Epidermal melanocyte (primary cell): ENCODE data around the gene TMCC1.
"Not testable (repeated sequence)": the region's sequence is repeated elsewhere in the genome, so short reads cannot be mapped to it uniquely, and the experiment has no call there.

Source experiments
- DNase-seq: peaks from one replicate; pipeline ENCODE4 v3.0.0; 2011; ENCODE audit warnings: low spot score; ENCODE audit not compliant: insufficient read length

TMCC1 gene

DNA sequence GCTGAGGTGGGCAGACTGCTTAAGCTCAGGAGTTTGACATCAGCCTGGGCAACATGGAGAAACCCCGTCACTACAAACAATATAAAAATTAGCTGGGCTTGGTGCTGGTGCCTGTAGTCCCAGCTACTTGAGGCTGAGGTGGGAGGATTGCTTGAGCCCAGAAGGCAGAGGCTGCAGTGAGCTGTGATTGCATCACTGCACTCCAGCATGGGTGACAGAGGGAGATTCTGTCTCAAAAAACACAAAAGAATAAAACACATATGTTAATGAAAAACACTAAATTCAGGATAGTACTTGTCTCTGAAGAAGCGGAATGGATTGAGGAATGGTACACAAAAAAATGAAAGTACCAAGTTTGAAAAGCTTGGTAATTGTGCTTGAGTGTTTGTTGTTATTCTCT is 159.1 kb downstream of the TMCC1 start:
- DNase-seq = no peak

DNA sequence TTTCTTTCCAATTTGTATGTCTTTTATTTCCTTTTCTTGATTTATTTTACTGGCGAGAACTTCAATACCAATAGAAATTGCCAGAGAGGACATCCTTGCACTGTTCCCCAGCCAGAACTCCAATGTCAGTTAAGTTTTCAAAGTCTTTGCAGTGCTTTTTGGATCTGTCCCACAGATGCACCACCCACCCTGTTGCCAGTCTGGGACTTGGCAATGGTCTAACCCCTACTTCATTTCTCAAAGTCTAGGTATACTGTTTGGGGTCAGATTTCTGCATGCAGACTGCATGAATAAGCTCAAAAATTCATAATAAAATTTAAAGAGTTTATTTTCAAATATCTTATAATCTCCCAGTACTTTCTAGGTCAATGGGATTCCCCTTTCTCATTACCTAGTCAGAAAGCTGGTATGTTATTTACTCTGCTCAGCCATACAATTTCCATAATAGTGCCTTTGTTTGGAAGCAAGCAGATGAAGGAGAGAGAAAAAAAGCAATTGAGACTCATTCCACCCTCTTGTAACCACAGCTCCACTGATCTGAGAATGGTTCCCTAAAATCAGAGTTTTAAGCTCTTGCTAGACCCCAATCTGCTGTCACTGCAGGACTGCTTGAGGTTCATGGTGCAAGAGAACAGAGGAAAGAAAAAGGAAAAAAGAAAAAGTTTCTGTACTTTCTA is 161.2 kb downstream of the TMCC1 start:
- DNase-seq = no peak

DNA sequence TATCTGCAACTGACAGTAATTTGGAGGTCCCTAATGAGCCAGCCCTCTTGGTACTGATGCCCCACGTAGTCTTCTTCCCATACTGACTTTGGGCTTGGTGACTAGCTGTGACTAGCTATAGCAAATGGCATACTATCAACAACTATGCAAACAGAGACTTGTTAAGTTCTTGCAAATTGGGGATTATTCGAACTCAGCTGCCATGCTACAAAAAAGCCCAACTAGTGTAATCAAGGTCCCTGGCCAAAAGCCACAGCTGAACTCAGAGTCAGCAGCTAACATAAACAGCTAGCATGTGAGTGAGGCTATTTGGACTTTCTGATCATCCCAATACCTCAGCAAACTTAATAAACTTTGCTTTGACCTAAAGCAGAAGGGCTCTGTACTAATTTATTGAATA is 165.8 kb downstream of the TMCC1 start:
- no peak for DNase-seq

- no peak for DNase-seq
These were observed 169.8 kb downstream of the TMCC1 start for GRCh38 chr3:129723558-129724324.

- DNase-seq = no peak
These were observed 171.0 kb downstream of the TMCC1 start for GRCh38 chr3:129722527-129722926.

- DNase-seq = no peak
These were observed 175.3 kb downstream of the TMCC1 start for GRCh38 chr3:129718201-129718600.

- no peak for DNase-seq
These were observed 177.7 kb downstream of the TMCC1 start for GRCh38 chr3:129715854-129716253.

- DNase-seq = no peak
These were observed 185.1 kb downstream of the TMCC1 start for GRCh38 chr3:129708328-129708861.

GRCh38 chr3:129705274-129705673 is 188.2 kb downstream of the TMCC1 start:
- DNase-seq = no peak

- DNase-seq = no peak
These were observed 189.6 kb downstream of the TMCC1 start for GRCh38 chr3:129703913-129704312.

GRCh38 chr3:129702934-129703712 is 190.4 kb downstream of the TMCC1 start:
- no peak for DNase-seq

DNA sequence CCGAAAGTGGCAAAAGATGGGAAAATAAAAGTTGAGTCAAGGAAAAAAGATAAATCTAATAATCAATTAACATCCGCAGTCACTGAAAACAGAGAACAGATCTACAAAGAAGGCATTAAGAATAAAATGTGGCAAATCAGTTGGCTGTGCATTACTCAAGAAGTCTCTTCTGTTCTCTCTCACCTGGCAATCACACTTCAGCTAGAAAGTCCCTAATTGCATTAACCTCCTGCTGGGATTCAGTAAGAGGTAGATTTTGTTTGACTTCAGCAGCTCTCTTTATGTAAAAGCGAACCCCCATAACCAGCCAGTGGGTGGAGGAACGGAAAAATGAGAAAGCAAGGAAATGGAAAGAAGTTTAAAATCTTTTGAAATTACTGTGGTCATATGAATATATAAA is 192.3 kb downstream of the TMCC1 start:
- no peak for DNase-seq

- DNase-seq = no peak
These were observed 193.9 kb downstream of the TMCC1 start for GRCh38 chr3:129699612-129700011.

DNA sequence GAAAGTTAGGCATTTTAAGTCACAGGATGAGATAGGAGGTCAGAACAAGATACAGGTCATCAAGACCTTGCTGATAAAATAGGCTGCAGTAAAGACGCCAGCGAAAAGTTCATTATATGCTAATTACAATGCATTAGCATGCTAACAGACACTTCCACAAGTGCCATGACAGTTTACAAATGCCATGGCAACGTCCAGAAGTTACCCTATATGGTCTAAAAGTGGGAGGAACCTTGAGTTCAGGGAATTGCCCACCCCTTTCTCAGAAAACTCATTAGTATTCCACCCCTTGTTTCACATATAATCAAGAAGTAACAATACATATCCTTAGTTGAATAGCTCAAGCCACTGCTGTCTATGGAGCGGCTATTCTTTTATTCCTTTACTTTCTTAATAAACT is 194.3 kb downstream of the TMCC1 start:
- DNase-seq = no peak

DNA sequence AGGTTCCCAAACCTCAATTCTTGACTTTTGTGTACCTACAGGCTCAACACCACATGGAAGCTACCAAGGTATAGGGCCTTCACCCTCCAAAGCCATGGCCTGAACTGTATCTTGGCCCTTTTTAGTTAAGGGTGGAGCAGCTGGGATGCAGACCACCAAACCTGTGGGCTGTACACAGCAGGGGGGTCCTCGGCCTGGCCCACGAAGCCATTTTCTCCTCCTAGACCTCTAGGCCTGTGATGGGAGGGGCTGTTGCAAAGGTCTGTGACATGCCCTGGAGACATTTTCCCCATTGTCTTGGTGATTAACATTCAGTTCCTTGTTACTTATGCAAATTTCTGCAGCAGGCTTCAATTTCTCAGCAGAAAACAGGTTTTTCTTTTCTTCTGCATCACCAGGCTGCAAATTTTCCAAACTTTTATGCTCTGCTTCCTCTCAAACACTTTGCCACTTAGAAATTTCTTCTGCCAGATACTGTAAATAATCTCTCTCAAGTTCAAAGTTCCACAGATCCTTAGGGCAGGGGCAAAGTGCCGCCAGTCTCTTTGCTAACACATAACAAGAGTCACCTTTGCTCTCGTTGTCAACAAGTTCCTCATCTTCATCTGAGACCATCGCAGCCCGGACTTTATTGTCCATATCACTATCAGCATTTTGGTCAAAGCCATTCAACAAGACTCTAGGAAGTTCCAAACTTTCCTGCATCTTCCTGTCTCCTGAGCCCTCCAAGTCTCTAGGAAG is 196.1 kb downstream of the TMCC1 start:
- no peak for DNase-seq

DNA sequence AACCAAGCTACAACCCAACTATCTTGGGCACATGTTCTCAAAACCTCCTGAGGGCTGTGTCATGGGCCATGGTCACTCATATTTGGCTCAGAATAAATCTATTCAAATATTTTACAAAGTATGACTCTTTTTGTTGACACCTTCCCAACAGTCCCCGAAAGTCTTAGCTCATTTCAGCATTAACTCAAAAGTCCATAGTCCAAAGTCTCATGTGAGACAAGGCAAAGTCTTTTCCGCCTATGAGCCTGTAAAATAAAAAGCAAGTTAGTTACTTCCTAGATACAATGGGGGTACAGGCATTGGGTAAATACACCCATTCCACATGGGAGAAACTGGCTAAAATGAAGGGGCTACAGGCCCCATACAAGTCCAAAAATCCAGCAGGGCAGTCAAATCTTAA is 197.1 kb downstream of the TMCC1 start:
- not testable (repeated sequence) for DNase-seq

- no peak for DNase-seq
These were observed 198.3 kb downstream of the TMCC1 start for GRCh38 chr3:129695230-129695629.

GRCh38 chr3:129694228-129694627 is 199.3 kb downstream of the TMCC1 start:
- DNase-seq = no peak

GRCh38 chr3:129692743-129693142 is 200.8 kb downstream of the TMCC1 start:
- no peak for DNase-seq

GRCh38 chr3:129690963-129691362 is 202.5 kb downstream of the TMCC1 start:
- no peak for DNase-seq

DNA sequence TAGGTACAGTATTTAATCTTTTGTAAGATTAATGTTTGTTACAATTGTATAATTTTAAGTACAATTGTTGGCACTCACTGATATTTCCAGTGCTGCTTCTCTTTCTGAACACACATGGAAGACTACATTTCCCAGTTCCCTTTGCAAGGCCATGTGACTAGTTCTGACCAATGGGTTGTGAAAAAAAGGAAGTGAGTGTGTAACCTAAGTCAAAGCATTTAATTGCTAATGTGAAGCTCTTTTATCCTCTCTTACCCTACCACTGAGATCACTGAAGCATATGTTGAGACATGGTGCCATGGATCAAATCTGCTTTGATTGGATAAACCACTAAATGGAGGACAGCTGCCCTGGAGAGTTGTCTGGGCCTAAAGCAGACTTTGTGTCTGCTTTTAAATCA is 203.1 kb downstream of the TMCC1 start:
- no peak for DNase-seq
